ENCODE results near the gene KCNQ1. TPM values are rescaled to one million over a fixed set of nuclear protein-coding genes. Genes with fewer than 3 reads are reported as not detected.

The KCNQ1 gene
- total RNA-seq, 4 donors from 2014 or later = 5.6 to 46.8 (median 24.6) TPM

GRCh38 chr11:2724653-2725367, 280.0 kb downstream of the KCNQ1 start:
- TF ChIP-seq POLR2A (IDR thresholded peaks at IDR 0.05) (no peak), CTCF (IDR thresholded peaks at IDR 0.05) (no peak), POLR2AphosphoS5 (IDR thresholded peaks at IDR 0.05) (no peak), EP300 (IDR thresholded peaks at IDR 0.05; ENCODE audit: low read depth) (no peak)
- in situ Hi-C loops (cut with MboI; ENCODE audit: low pct_ligation_motif_present in 1 of 4, low pct_unique_long_range_greater_than_20kb in 1 of 4, low sequenced_read_pairs in 3 of 4) = no loop called here

GRCh38 chr11:2725368-2726300, 280.8 kb downstream of the KCNQ1 start:
- no peak for TF ChIP-seq POLR2AphosphoS5 (IDR thresholded peaks at IDR 0.05)
- TF ChIP-seq EP300 (IDR thresholded peaks at IDR 0.05; ENCODE audit: low read depth) = no peak
- no peak for TF ChIP-seq POLR2A (IDR thresholded peaks at IDR 0.05)
- TF ChIP-seq CTCF (IDR thresholded peaks at IDR 0.05) = no peak
- WGBS, 2 donors (ENCODE audit: low coverage in 1 of 2) = 59 to 86% methylated on average over 10 to 27 of the region's 27 CpGs
- Histone ChIP-seq H3K4me3 (no peak overlapping the region), H3K9me3 (no peaks in the 10 kb centered on the region), H3K4me1 (no peaks in the 10 kb centered on the region), H3K27me3 (no peaks in the 10 kb centered on the region), H3K27ac (no peak overlapping the region), H3K36me3 (no peaks in the 10 kb centered on the region)
- intact Hi-C loops (cut with DNase I; ENCODE audit: low total_unique reads) (no loop called here), in situ Hi-C loops (cut with MboI; ENCODE audit: low pct_ligation_motif_present in 1 of 4, low pct_unique_long_range_greater_than_20kb in 1 of 4, low sequenced_read_pairs in 3 of 4) (no loop called here)
- no peak for DNase-seq

More at GRCh38 chr11:2724653-2725367, 280.0 kb downstream of the KCNQ1 start:
- H3K4me3 ChIP-seq = no peak overlapping the region
- H3K36me3 ChIP-seq = no peaks in the 10 kb centered on the region
- no peaks in the 10 kb centered on the region for H3K9me3 ChIP-seq
- intact Hi-C loops (cut with DNase I; ENCODE audit: low total_unique reads) = no loop called here
- no peak overlapping the region for H3K27ac ChIP-seq
- no peaks in the 10 kb centered on the region for H3K4me1 ChIP-seq
- 78 to 95% methylated on average over 4 to 20 of the region's 20 CpGs for WGBS, 2 donors (ENCODE audit: low coverage in 1 of 2)
- H3K27me3 ChIP-seq = no peaks in the 10 kb centered on the region
- DNase-seq = no peak

- TF ChIP-seq EP300 (IDR thresholded peaks at IDR 0.05; ENCODE audit: low read depth) (no peak), POLR2A (IDR thresholded peaks at IDR 0.05) (no peak), CTCF (IDR thresholded peaks at IDR 0.05) (no peak)
- 80 to 88% methylated on average over 1 to 4 of the region's 4 CpGs for WGBS, 2 donors (ENCODE audit: low coverage in 1 of 2)
- H3K36me3 ChIP-seq = no peaks in the 10 kb centered on the region
- H3K4me1 ChIP-seq = no peaks in the 10 kb centered on the region
- H3K4me3 ChIP-seq = no peak overlapping the region
- in situ Hi-C loops (cut with MboI; ENCODE audit: low pct_ligation_motif_present in 1 of 4, low pct_unique_long_range_greater_than_20kb in 1 of 4, low sequenced_read_pairs in 3 of 4) (no loop called here), intact Hi-C loops (cut with DNase I; ENCODE audit: low total_unique reads) (no loop called here)
- no peaks in the 10 kb centered on the region for H3K27me3 ChIP-seq
- no peak overlapping the region for H3K27ac ChIP-seq
- DNase-seq = no peak
- H3K9me3 ChIP-seq = no peaks in the 10 kb centered on the region
These were observed 282.2 kb downstream of the KCNQ1 start for GRCh38 chr11:2726964-2727363.

GRCh38 chr11:2728128-2728662, 283.4 kb downstream of the KCNQ1 start:
- in situ Hi-C loops (cut with MboI; ENCODE audit: low pct_ligation_motif_present in 1 of 4, low pct_unique_long_range_greater_than_20kb in 1 of 4, low sequenced_read_pairs in 3 of 4) = no loop called here
- no peak for DNase-seq

More at GRCh38 chr11:2728128-2728662, 283.4 kb downstream of the KCNQ1 start:
- Histone ChIP-seq H3K36me3 (no peaks in the 10 kb centered on the region), H3K4me1 (no peaks in the 10 kb centered on the region), H3K4me3 (no peak overlapping the region), H3K27me3 (no peaks in the 10 kb centered on the region), H3K9me3 (no peaks in the 10 kb centered on the region), H3K27ac (no peak overlapping the region)
- TF ChIP-seq POLR2A (IDR thresholded peaks at IDR 0.05) (no peak), POLR2AphosphoS5 (IDR thresholded peaks at IDR 0.05) (no peak), EP300 (IDR thresholded peaks at IDR 0.05; ENCODE audit: low read depth) (no peak), CTCF (IDR thresholded peaks at IDR 0.05) (no peak)
- intact Hi-C loops (cut with DNase I; ENCODE audit: low total_unique reads) = no loop called here
- WGBS, 2 donors (ENCODE audit: low coverage in 1 of 2) = 86 to 100% methylated on average over 1 to 17 of the region's 17 CpGs
